Activated T-helper 1 cell treated with anti-CD3 and anti-CD28 coated beads, Interleukin-12 subunit alpha, Interleukin-12 subunit beta, Interleukin-2, Interleukin-4 antibody, amounts not matched to agents 30 ng/mL and 10 ng/mL and 1 ng/mL, durations not matched to agents 14 hours and 24 hours and 36 hours (primary cell): Measurements from ENCODE around the gene BCL11A. TPM values are rescaled to one million over a fixed set of nuclear protein-coding genes. Genes with fewer than 3 reads are reported as not detected.

Source experiments
- DNase-seq: peaks from one replicate; pipeline ENCODE4 v3.0.0; 2021; ENCODE audit warnings: low spot score
- H3K27ac Mint-ChIP-seq: one replicate; pipeline ENCODE4 v1.8.0; 2021; ENCODE audit warnings: mild to moderate bottlenecking, mixed read lengths
- H3K27me3 Mint-ChIP-seq: one replicate; pipeline ENCODE4 v1.8.0; 2022; ENCODE audit warnings: mild to moderate bottlenecking, moderate library complexity, mixed read lengths; ENCODE audit not compliant: insufficient read depth
- H3K36me3 Mint-ChIP-seq: one replicate; pipeline ENCODE4 v1.8.0; 2021; ENCODE audit warnings: low read depth, mixed read lengths
- H3K4me1 Mint-ChIP-seq: one replicate; pipeline ENCODE4 v1.8.0; 2021; ENCODE audit warnings: low read depth, mixed read lengths
- H3K4me3 Mint-ChIP-seq: one replicate; pipeline ENCODE4 v1.8.0; 2021; ENCODE audit warnings: mild to moderate bottlenecking, moderate library complexity, mixed read lengths
- H3K9me3 Mint-ChIP-seq: one replicate; pipeline ENCODE4 v1.8.0; 2021; ENCODE audit warnings: mixed read lengths
- intact Hi-C: fragments of 100-400 bp; cut with micrococcal nuclease; formaldehyde crosslinking; loops from one replicate; pipeline ENCODE4 v1.15.1; 2024
- total RNA-seq: library from RNA; stranded (reverse); gene quantifications from 2 replicates; pipeline ENCODE4 v1.2.3, GENCODE V29; 2022

Gene BCL11A
- total RNA-seq, 1 donor from 2014 or later: not detected

- no peak for DNase-seq
- no peak overlapping the region for H3K27ac Mint-ChIP-seq
- intact Hi-C loops: no loop called here
- no peaks in the 10 kb centered on the region for H3K4me1 Mint-ChIP-seq
- H3K9me3 Mint-ChIP-seq: no peaks in the 10 kb centered on the region
- H3K4me3 Mint-ChIP-seq: no peak overlapping the region
- peaks cover 24% of the 10 kb centered on the region for H3K27me3 Mint-ChIP-seq
- H3K36me3 Mint-ChIP-seq: no peaks in the 10 kb centered on the region
Observed at GRCh38 chr2:60487174-60487573, 66.3 kb downstream of the BCL11A start.

GRCh38 chr2:60486551-60486950 lies 66.9 kb downstream of the BCL11A start:
- H3K36me3 Mint-ChIP-seq: no peaks in the 10 kb centered on the region
- H3K4me1 Mint-ChIP-seq: no peaks in the 10 kb centered on the region
- H3K9me3 Mint-ChIP-seq: no peaks in the 10 kb centered on the region
- intact Hi-C loops: no loop called here
- H3K27ac Mint-ChIP-seq: no peak overlapping the region
- H3K27me3 Mint-ChIP-seq: peaks cover 28% of the 10 kb centered on the region
- DNase-seq: no peak
- no peak overlapping the region for H3K4me3 Mint-ChIP-seq

- Mint-ChIP-seq H3K36me3 (no peaks in the 10 kb centered on the region), H3K27ac (no peak overlapping the region), H3K4me3 (no peak overlapping the region), H3K9me3 (no peaks in the 10 kb centered on the region), H3K4me1 (no peaks in the 10 kb centered on the region), H3K27me3 (peaks cover 28% of the 10 kb centered on the region)
- intact Hi-C loops: no loop called here
- no peak for DNase-seq
Observed at GRCh38 chr2:60486067-60486466, 67.4 kb downstream of the BCL11A start.

GRCh38 chr2:60485550-60485949 lies 67.9 kb downstream of the BCL11A start:
- no peak for DNase-seq
- H3K27me3 Mint-ChIP-seq: peaks cover 28% of the 10 kb centered on the region
- no peak overlapping the region for H3K4me3 Mint-ChIP-seq
- H3K9me3 Mint-ChIP-seq: no peaks in the 10 kb centered on the region
- no peaks in the 10 kb centered on the region for H3K4me1 Mint-ChIP-seq
- intact Hi-C loops: no loop called here
- no peaks in the 10 kb centered on the region for H3K36me3 Mint-ChIP-seq
- H3K27ac Mint-ChIP-seq: no peak overlapping the region

GRCh38 chr2:60485055-60485454 lies 68.4 kb downstream of the BCL11A start:
- Mint-ChIP-seq H3K4me1 (no peaks in the 10 kb centered on the region), H3K9me3 (no peaks in the 10 kb centered on the region), H3K36me3 (no peaks in the 10 kb centered on the region), H3K27ac (no peak overlapping the region), H3K4me3 (no peak overlapping the region), H3K27me3 (peaks cover 28% of the 10 kb centered on the region)
- DNase-seq: no peak
- intact Hi-C loops: no loop called here

- Mint-ChIP-seq H3K27me3 (peaks cover 26% of the 10 kb centered on the region), H3K36me3 (no peaks in the 10 kb centered on the region), H3K4me1 (no peaks in the 10 kb centered on the region), H3K4me3 (no peak overlapping the region), H3K9me3 (no peaks in the 10 kb centered on the region), H3K27ac (no peak overlapping the region)
- no peak for DNase-seq
- intact Hi-C loops: no loop called here
Observed at GRCh38 chr2:60484133-60484645, 69.3 kb downstream of the BCL11A start.

- H3K36me3 Mint-ChIP-seq: no peaks in the 10 kb centered on the region
- intact Hi-C loops: no loop called here
- H3K4me3 Mint-ChIP-seq: no peak overlapping the region
- peaks cover 26% of the 10 kb centered on the region for H3K27me3 Mint-ChIP-seq
- H3K27ac Mint-ChIP-seq: no peak overlapping the region
- DNase-seq: no peak
- H3K9me3 Mint-ChIP-seq: no peaks in the 10 kb centered on the region
- no peaks in the 10 kb centered on the region for H3K4me1 Mint-ChIP-seq
Observed at GRCh38 chr2:60483401-60483800, 70.1 kb downstream of the BCL11A start.

GRCh38 chr2:60482222-60482621 lies 71.2 kb downstream of the BCL11A start:
- intact Hi-C loops: no loop called here
- Mint-ChIP-seq H3K27me3 (peaks cover 26% of the 10 kb centered on the region), H3K36me3 (no peaks in the 10 kb centered on the region), H3K4me1 (no peaks in the 10 kb centered on the region), H3K4me3 (no peak overlapping the region), H3K9me3 (no peaks in the 10 kb centered on the region), H3K27ac (no peak overlapping the region)
- no peak for DNase-seq

- no peak overlapping the region for H3K4me3 Mint-ChIP-seq
- intact Hi-C loops: no loop called here
- H3K36me3 Mint-ChIP-seq: no peaks in the 10 kb centered on the region
- no peaks in the 10 kb centered on the region for H3K9me3 Mint-ChIP-seq
- no peaks in the 10 kb centered on the region for H3K4me1 Mint-ChIP-seq
- H3K27me3 Mint-ChIP-seq: peaks cover 26% of the 10 kb centered on the region
- no peak for DNase-seq
- H3K27ac Mint-ChIP-seq: no peak overlapping the region
Observed at GRCh38 chr2:60481257-60481656, 72.2 kb downstream of the BCL11A start.

- Mint-ChIP-seq H3K4me1 (no peaks in the 10 kb centered on the region), H3K9me3 (no peaks in the 10 kb centered on the region), H3K27ac (no peak overlapping the region), H3K27me3 (peaks cover 26% of the 10 kb centered on the region), H3K36me3 (no peaks in the 10 kb centered on the region), H3K4me3 (no peak overlapping the region)
- intact Hi-C loops: no loop called here
- DNase-seq: no peak
Observed at GRCh38 chr2:60480089-60480773, 73.2 kb downstream of the BCL11A start.

- peaks cover 23% of the 10 kb centered on the region for H3K27me3 Mint-ChIP-seq
- DNase-seq: no peak
- no peaks in the 10 kb centered on the region for H3K4me1 Mint-ChIP-seq
- no peaks in the 10 kb centered on the region for H3K36me3 Mint-ChIP-seq
- H3K27ac Mint-ChIP-seq: no peak overlapping the region
- intact Hi-C loops: no loop called here
- no peaks in the 10 kb centered on the region for H3K9me3 Mint-ChIP-seq
- no peak overlapping the region for H3K4me3 Mint-ChIP-seq
Observed at GRCh38 chr2:60479226-60480088, 74.0 kb downstream of the BCL11A start.

GRCh38 chr2:60478660-60479059 lies 74.8 kb downstream of the BCL11A start:
- intact Hi-C loops: no loop called here
- H3K9me3 Mint-ChIP-seq: no peaks in the 10 kb centered on the region
- H3K4me3 Mint-ChIP-seq: no peak overlapping the region

GRCh38 chr2:60476206-60476954 lies 77.1 kb downstream of the BCL11A start:
- H3K4me3 Mint-ChIP-seq: no peak overlapping the region
- no peaks in the 10 kb centered on the region for H3K27me3 Mint-ChIP-seq
- H3K4me1 Mint-ChIP-seq: no peaks in the 10 kb centered on the region
- no peak for DNase-seq
- no peak overlapping the region for H3K27ac Mint-ChIP-seq
- no peaks in the 10 kb centered on the region for H3K36me3 Mint-ChIP-seq
- intact Hi-C loops: no loop called here
- H3K9me3 Mint-ChIP-seq: no peaks in the 10 kb centered on the region

More at GRCh38 chr2:60478660-60479059, 74.8 kb downstream of the BCL11A start:
- no peak for DNase-seq
- Mint-ChIP-seq H3K4me1 (no peaks in the 10 kb centered on the region), H3K36me3 (no peaks in the 10 kb centered on the region), H3K27ac (no peak overlapping the region), H3K27me3 (peaks cover 16% of the 10 kb centered on the region)
